Body of pancreas (tissue), 4 donors: ENCODE measurements around the gene RPS6KA5.

Source experiments
- POLR2A ChIP-seq, 3 donors: fragments of 450-650 bp; IDR thresholded peaks; one replicate each; pipeline ENCODE4 v1.6.1; 2016; ENCODE audit warnings: antibody characterized with exemption in 3 of 3, mild to moderate bottlenecking in 2 of 3
- TF ChIP-seq, protein P1 (sequence below), 7 experiments: fragments of 450-650 bp in 4 of 7; fragments of 200-600 bp in 3 of 7; sonication (generic) in 3 of 7; IDR thresholded peaks; one replicate each; pipeline ENCODE4 v1.5.1; 2016 to 2019; ENCODE audit warnings: antibody characterized with exemption in 7 of 7

DNA sequence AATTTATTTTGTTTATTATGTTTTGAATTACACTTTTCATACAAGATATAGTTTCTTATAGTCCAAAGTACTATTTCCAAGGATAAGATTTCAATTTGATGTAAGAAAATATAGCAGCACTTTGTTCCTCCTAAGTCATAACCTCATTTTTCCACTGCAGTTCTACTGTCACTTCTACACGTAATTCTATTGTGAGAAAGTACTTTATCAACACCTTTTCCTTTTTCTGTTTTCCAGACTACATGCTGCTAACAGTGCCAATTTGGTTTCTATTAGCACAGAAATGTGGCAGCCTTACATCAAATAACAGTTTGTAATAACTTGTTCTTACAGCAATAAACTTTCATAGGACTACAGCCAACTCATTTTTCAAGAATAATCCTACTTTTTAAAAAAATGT lies 45.0 kb downstream of the RPS6KA5 start:
- TF ChIP-seq, protein P1, sequence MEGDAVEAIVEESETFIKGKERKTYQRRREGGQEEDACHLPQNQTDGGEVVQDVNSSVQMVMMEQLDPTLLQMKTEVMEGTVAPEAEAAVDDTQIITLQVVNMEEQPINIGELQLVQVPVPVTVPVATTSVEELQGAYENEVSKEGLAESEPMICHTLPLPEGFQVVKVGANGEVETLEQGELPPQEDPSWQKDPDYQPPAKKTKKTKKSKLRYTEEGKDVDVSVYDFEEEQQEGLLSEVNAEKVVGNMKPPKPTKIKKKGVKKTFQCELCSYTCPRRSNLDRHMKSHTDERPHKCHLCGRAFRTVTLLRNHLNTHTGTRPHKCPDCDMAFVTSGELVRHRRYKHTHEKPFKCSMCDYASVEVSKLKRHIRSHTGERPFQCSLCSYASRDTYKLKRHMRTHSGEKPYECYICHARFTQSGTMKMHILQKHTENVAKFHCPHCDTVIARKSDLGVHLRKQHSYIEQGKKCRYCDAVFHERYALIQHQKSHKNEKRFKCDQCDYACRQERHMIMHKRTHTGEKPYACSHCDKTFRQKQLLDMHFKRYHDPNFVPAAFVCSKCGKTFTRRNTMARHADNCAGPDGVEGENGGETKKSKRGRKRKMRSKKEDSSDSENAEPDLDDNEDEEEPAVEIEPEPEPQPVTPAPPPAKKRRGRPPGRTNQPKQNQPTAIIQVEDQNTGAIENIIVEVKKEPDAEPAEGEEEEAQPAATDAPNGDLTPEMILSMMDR (IDR thresholded peaks at IDR 0.05): no peak
- no peak for TF ChIP-seq POLR2A (IDR thresholded peaks at IDR 0.05)
